ENCODE results near the gene POU6F1.

GRCh38 chr12:51245476-51246253 lies 27.8 kb upstream of the POU6F1 start:
- TF ChIP-seq EZH2 (IDR thresholded peaks at IDR 0.05; ENCODE audit: insufficient read depth, poor library complexity, severe bottlenecking) = no peak
- no peak for TF ChIP-seq EZH2phosphoT487 (IDR thresholded peaks at IDR 0.05; ENCODE audit: insufficient read depth, low read depth)

All from GM23248 (cell line).